Activated T-helper 17 cell treated with anti-CD3 and anti-CD28 coated beads, Interleukin-2, amount 50 U/mL, for 72 hours (primary cell): ENCODE results near the gene OMP. TPM values are rescaled to one million over a fixed set of nuclear protein-coding genes. Genes with fewer than 3 reads are reported as not detected.

Source experiments
- ATAC-seq: fragments of 150-1000 bp; cut with Tn5 transposase; replicated peaks from 2 replicates; pipeline ENCODE4 v1.10.0; 2021; ENCODE audit warnings: mild to moderate bottlenecking, moderate library complexity
- H3K27ac Mint-ChIP-seq: one replicate; pipeline ENCODE4 v1.8.0; 2022; ENCODE audit warnings: mixed read lengths
- H3K27me3 Mint-ChIP-seq: one replicate; pipeline ENCODE4 v1.8.0; 2022; ENCODE audit warnings: mixed read lengths
- H3K36me3 Mint-ChIP-seq: one replicate; pipeline ENCODE4 v1.8.0; 2022; ENCODE audit warnings: low read depth, mild to moderate bottlenecking, mixed read lengths
- H3K4me1 Mint-ChIP-seq: one replicate; pipeline ENCODE4 v1.8.0; 2022; ENCODE audit warnings: mixed read lengths
- H3K4me3 Mint-ChIP-seq: one replicate; pipeline ENCODE4 v1.8.0; 2022; ENCODE audit warnings: mild to moderate bottlenecking, mixed read lengths
- H3K9me3 Mint-ChIP-seq: one replicate; pipeline ENCODE4 v1.8.0; 2022; ENCODE audit warnings: mixed read lengths
- total RNA-seq, 2 donors: library from RNA; stranded (reverse); gene quantifications; one replicate each; pipeline ENCODE4 v1.2.3, GENCODE V29; 2022

Gene OMP
- total RNA-seq, 2 donors from 2014 or later: not detected

GRCh38 chr11:77064648-77065217, 37.9 kb upstream of the OMP start:
- Mint-ChIP-seq H3K4me3 (no peak overlapping the region), H3K9me3 (no peaks in the 10 kb centered on the region), H3K27me3 (peaks cover under 1% of the 10 kb centered on the region), H3K27ac (no peak overlapping the region), H3K36me3 (no peaks in the 10 kb centered on the region), H3K4me1 (peaks cover 4% of the 10 kb centered on the region)
- no peak for ATAC-seq

GRCh38 chr11:77065878-77066228, 36.8 kb upstream of the OMP start:
- Mint-ChIP-seq H3K27me3 (no peaks in the 10 kb centered on the region), H3K36me3 (no peaks in the 10 kb centered on the region), H3K9me3 (no peaks in the 10 kb centered on the region), H3K4me3 (peak overlapping the region; percentile 85), H3K4me1 (peaks cover 4% of the 10 kb centered on the region), H3K27ac (peak overlapping the region; percentile 88)
- no peak for ATAC-seq

- Mint-ChIP-seq H3K27me3 (no peaks in the 10 kb centered on the region), H3K4me3 (peak within 1 kb of the TSS; percentile 85), H3K4me1 (peaks cover 4% of the 10 kb centered on the region), H3K36me3 (no peaks in the 10 kb centered on the region), H3K9me3 (no peaks in the 10 kb centered on the region), H3K27ac (peak within 1 kb of the TSS; percentile 88)
- ATAC-seq: peak; percentile 95
Measured at GRCh38 chr11:77066229-77067042, 36.2 kb upstream of the OMP start, which contains the start of gene CAPN5. Gene CAPN5, plus strand, starts transcription at chr11:77066971. Its CDS starts 17,916 bp downstream, at chr11:77084887.

GRCh38 chr11:77067861-77068443, 34.7 kb upstream of the OMP start:
- no peak for ATAC-seq
- no peaks in the 10 kb centered on the region for H3K27me3 Mint-ChIP-seq
- peaks cover 10% of the 10 kb centered on the region for H3K4me1 Mint-ChIP-seq
- H3K36me3 Mint-ChIP-seq: no peaks in the 10 kb centered on the region
- H3K27ac Mint-ChIP-seq: no peak overlapping the region
- no peaks in the 10 kb centered on the region for H3K9me3 Mint-ChIP-seq
- H3K4me3 Mint-ChIP-seq: peak overlapping the region; percentile 52

- Mint-ChIP-seq H3K4me1 (peaks cover 16% of the 10 kb centered on the region), H3K27me3 (no peaks in the 10 kb centered on the region), H3K27ac (no peak overlapping the region), H3K36me3 (no peaks in the 10 kb centered on the region), H3K4me3 (no peak overlapping the region), H3K9me3 (no peaks in the 10 kb centered on the region)
- ATAC-seq: no peak
Measured at GRCh38 chr11:77068457-77069335, 33.9 kb upstream of the OMP start.

GRCh38 chr11:77069336-77069968, 33.2 kb upstream of the OMP start:
- Mint-ChIP-seq H3K27me3 (no peaks in the 10 kb centered on the region), H3K4me1 (peaks cover 16% of the 10 kb centered on the region), H3K36me3 (no peaks in the 10 kb centered on the region), H3K4me3 (no peak overlapping the region), H3K9me3 (no peaks in the 10 kb centered on the region), H3K27ac (no peak overlapping the region)
- ATAC-seq: no peak

- H3K36me3 Mint-ChIP-seq: no peaks in the 10 kb centered on the region
- peaks cover 16% of the 10 kb centered on the region for H3K4me1 Mint-ChIP-seq
- no peak for ATAC-seq
- no peak overlapping the region for H3K4me3 Mint-ChIP-seq
- no peak overlapping the region for H3K27ac Mint-ChIP-seq
- no peaks in the 10 kb centered on the region for H3K27me3 Mint-ChIP-seq
- H3K9me3 Mint-ChIP-seq: no peaks in the 10 kb centered on the region
Measured at GRCh38 chr11:77069969-77070582, 32.6 kb upstream of the OMP start.

GRCh38 chr11:77071077-77071476, 31.6 kb upstream of the OMP start:
- H3K4me1 Mint-ChIP-seq: peaks cover 12% of the 10 kb centered on the region
- no peak overlapping the region for H3K27ac Mint-ChIP-seq
- ATAC-seq: no peak
- H3K9me3 Mint-ChIP-seq: no peaks in the 10 kb centered on the region
- no peaks in the 10 kb centered on the region for H3K36me3 Mint-ChIP-seq
- H3K4me3 Mint-ChIP-seq: no peak overlapping the region
- no peaks in the 10 kb centered on the region for H3K27me3 Mint-ChIP-seq

- H3K27me3 Mint-ChIP-seq: no peaks in the 10 kb centered on the region
- H3K27ac Mint-ChIP-seq: no peak overlapping the region
- no peak for ATAC-seq
- peaks cover 12% of the 10 kb centered on the region for H3K4me1 Mint-ChIP-seq
- H3K9me3 Mint-ChIP-seq: no peaks in the 10 kb centered on the region
- H3K4me3 Mint-ChIP-seq: no peak overlapping the region
- no peaks in the 10 kb centered on the region for H3K36me3 Mint-ChIP-seq
Measured at GRCh38 chr11:77071671-77072605, 30.7 kb upstream of the OMP start.

- Mint-ChIP-seq H3K4me1 (peaks cover 12% of the 10 kb centered on the region), H3K9me3 (no peaks in the 10 kb centered on the region), H3K36me3 (no peaks in the 10 kb centered on the region), H3K4me3 (no peak overlapping the region), H3K27me3 (no peaks in the 10 kb centered on the region), H3K27ac (no peak overlapping the region)
- peak; percentile 88 for ATAC-seq
Measured at GRCh38 chr11:77072851-77073327, 29.8 kb upstream of the OMP start.

- Mint-ChIP-seq H3K4me3 (no peak overlapping the region), H3K36me3 (no peaks in the 10 kb centered on the region), H3K4me1 (peaks cover 12% of the 10 kb centered on the region), H3K27me3 (no peaks in the 10 kb centered on the region), H3K27ac (peak overlapping the region; percentile 22), H3K9me3 (no peaks in the 10 kb centered on the region)
- ATAC-seq: peak; percentile 57
Measured at GRCh38 chr11:77073328-77074001, 29.2 kb upstream of the OMP start.

- Mint-ChIP-seq H3K9me3 (no peaks in the 10 kb centered on the region), H3K4me1 (peaks cover 12% of the 10 kb centered on the region), H3K4me3 (no peak overlapping the region), H3K36me3 (no peaks in the 10 kb centered on the region), H3K27ac (no peak overlapping the region), H3K27me3 (no peaks in the 10 kb centered on the region)
- no peak for ATAC-seq
Measured at GRCh38 chr11:77074205-77074604, 28.4 kb upstream of the OMP start.
